Activated effector memory CD4-positive, alpha-beta T cell treated with Interleukin-2 at 50 U/mL for 16 hours (primary cell): ENCODE measurements around the gene RBM18.

ENCODE experiments used
- DNase-seq: peaks from one replicate; pipeline ENCODE4 v3.0.0-alpha.2; 2020

The RBM18 gene

GRCh38 chr9:122220673-122221182, 43.9 kb downstream of the RBM18 start:
- no peak for DNase-seq

- no peak for DNase-seq
These were observed 44.6 kb downstream of the RBM18 start for GRCh38 chr9:122219856-122220672.

- DNase-seq: no peak
These were observed 45.4 kb downstream of the RBM18 start for GRCh38 chr9:122218935-122219855.

- no peak for DNase-seq
These were observed 46.3 kb downstream of the RBM18 start for GRCh38 chr9:122218071-122218934.

GRCh38 chr9:122217640-122218039, 47.0 kb downstream of the RBM18 start:
- DNase-seq: no peak

- no peak for DNase-seq
These were observed 47.7 kb downstream of the RBM18 start for GRCh38 chr9:122216798-122217418.

- no peak for DNase-seq
These were observed 48.4 kb downstream of the RBM18 start for GRCh38 chr9:122216138-122216797.

GRCh38 chr9:122215663-122216062, 49.0 kb downstream of the RBM18 start:
- no peak for DNase-seq

- DNase-seq: no peak
These were observed 50.1 kb downstream of the RBM18 start for GRCh38 chr9:122214507-122214906.

GRCh38 chr9:122213589-122214413, 50.8 kb downstream of the RBM18 start:
- peak; percentile 18 for DNase-seq

GRCh38 chr9:122213102-122213588, 51.5 kb downstream of the RBM18 start:
- DNase-seq: no peak

- DNase-seq: no peak
These were observed 52.1 kb downstream of the RBM18 start for GRCh38 chr9:122212473-122213004.

- no peak for DNase-seq
These were observed 55.2 kb downstream of the RBM18 start for GRCh38 chr9:122209451-122209850.

- DNase-seq: no peak
These were observed 57.5 kb downstream of the RBM18 start for GRCh38 chr9:122207096-122207495.

- no peak for DNase-seq
These were observed 58.3 kb downstream of the RBM18 start for GRCh38 chr9:122206118-122207046.

GRCh38 chr9:122205176-122205575, 59.5 kb downstream of the RBM18 start:
- DNase-seq: no peak

- no peak for DNase-seq
These were observed 60.1 kb downstream of the RBM18 start for GRCh38 chr9:122204491-122204890.

- DNase-seq: no peak
These were observed 60.6 kb downstream of the RBM18 start for GRCh38 chr9:122204055-122204454.

- no peak for DNase-seq
These were observed 62.5 kb downstream of the RBM18 start for GRCh38 chr9:122202111-122202510.
